C4-2B (cell line): ENCODE measurements around the gene LAMC3.
A peak's percentile ranks its signal among the peaks of the same experiment; 100 is the strongest.

ENCODE experiments used
- H3K27ac ChIP-seq: fragments of 450-650 bp; 2 replicates; pipeline ENCODE4 v1.5.1; 2017
- CTCF ChIP-seq: fragments of 450-650 bp; conservative IDR thresholded peaks from 2 replicates; pipeline ENCODE4 v1.5.1; 2017; ENCODE audit warnings: mild to moderate bottlenecking
- ZFX ChIP-seq: fragments of 450-650 bp; IDR thresholded peaks from 2 replicates; pipeline ENCODE4 v1.6.1; 2017

Gene LAMC3

GRCh38 chr9:131008909-131009618 is at the start of gene LAMC3:
LAMC3 (plus strand) TSS chr9:131009174; CDS start chr9:131009215, 41 bp downstream.
- peak; percentile 80 for TF ChIP-seq CTCF
- peak; percentile 67; the same call in 1 of the 2 replicates for TF ChIP-seq ZFX

GRCh38 chr9:130959809-130960334 is 49.1 kb upstream of the LAMC3 start:
- no peak for TF ChIP-seq ZFX
- no peak for TF ChIP-seq CTCF
- no peak overlapping the region for H3K27ac ChIP-seq

More at GRCh38 chr9:131008909-131009618, at the start of gene LAMC3:
- H3K27ac ChIP-seq = peak within 1 kb of the TSS; percentile 68

GRCh38 chr9:130960522-130961378 is 48.2 kb upstream of the LAMC3 start:
- no peak overlapping the region for H3K27ac ChIP-seq
- TF ChIP-seq ZFX (no peak), CTCF (no peak)

GRCh38 chr9:130961511-130962300 is 47.3 kb upstream of the LAMC3 start:
- TF ChIP-seq ZFX (no peak), CTCF (no peak)
- H3K27ac ChIP-seq = no peak overlapping the region

- no peak for TF ChIP-seq ZFX
- no peak for TF ChIP-seq CTCF
- H3K27ac ChIP-seq = no peak overlapping the region
Observed at GRCh38 chr9:130962418-130963316, 46.3 kb upstream of the LAMC3 start.

GRCh38 chr9:130963337-130963908 is 45.6 kb upstream of the LAMC3 start:
- TF ChIP-seq CTCF (no peak), ZFX (no peak)
- no peak overlapping the region for H3K27ac ChIP-seq
